Mesodermal cell (in vitro differentiated cells): ENCODE results near the gene FADS6.

Experiments used
- H3K27ac ChIP-seq: 2 replicates; pipeline ENCODE4 v1.7.0; 2013; ENCODE audit warnings: mild to moderate bottlenecking, low read depth, low read length, moderate library complexity; ENCODE audit not compliant: severe bottlenecking
- H3K36me3 ChIP-seq: 2 replicates; pipeline ENCODE4 v1.7.1; 2013; ENCODE audit warnings: mild to moderate bottlenecking, low read length, moderate library complexity; ENCODE audit not compliant: control insufficient read depth, insufficient read depth
- H3K4me1 ChIP-seq: one replicate; pipeline ENCODE4 v1.7.1; 2013; ENCODE audit warnings: mild to moderate bottlenecking, low read length; ENCODE audit not compliant: insufficient read depth, control insufficient read depth, poor library complexity, severe bottlenecking
- H3K4me3 ChIP-seq: 2 replicates; pipeline ENCODE4 v1.7.0; 2013; ENCODE audit warnings: low read length, control low read depth, mild to moderate bottlenecking; ENCODE audit not compliant: insufficient read depth, poor library complexity, severe bottlenecking; ENCODE audit errors: extremely low read depth
- H3K9me3 ChIP-seq: 2 replicates; pipeline ENCODE4 v1.7.1; 2013; ENCODE audit warnings: mild to moderate bottlenecking, low read length, moderate library complexity; ENCODE audit not compliant: control insufficient read depth
- WGBS, 2 experiments: methylation state at CpG; one replicate each; pipeline ENCODE4 v1.1.5; 2013; ENCODE audit warnings: missing lambda C conversion rate in 2 of 2; ENCODE audit not compliant: insufficient coverage in 2 of 2; 5-methylcytosine and 5-hydroxymethylcytosine counted together

FADS6 gene

GRCh38 chr17:74850914-74851313, 42.5 kb downstream of the FADS6 start:
- H3K4me3 ChIP-seq: no peak overlapping the region
- 57 to 70% methylated on average over 3 of the region's 3 CpGs for WGBS, 2 experiments
- no peaks in the 10 kb centered on the region for H3K9me3 ChIP-seq
- H3K36me3 ChIP-seq: no peaks in the 10 kb centered on the region
- H3K4me1 ChIP-seq: no peaks in the 10 kb centered on the region
- H3K27ac ChIP-seq: no peak overlapping the region

GRCh38 chr17:74850310-74850709, 43.1 kb downstream of the FADS6 start:
- H3K9me3 ChIP-seq: no peaks in the 10 kb centered on the region
- no peak overlapping the region for H3K4me3 ChIP-seq
- no peak overlapping the region for H3K27ac ChIP-seq
- WGBS, 2 experiments: 84 to 85% methylated on average over 13 to 17 of the region's 17 CpGs
- no peaks in the 10 kb centered on the region for H3K36me3 ChIP-seq
- no peaks in the 10 kb centered on the region for H3K4me1 ChIP-seq

- Histone ChIP-seq H3K4me3 (no peak overlapping the region), H3K4me1 (no peaks in the 10 kb centered on the region), H3K9me3 (no peaks in the 10 kb centered on the region), H3K27ac (no peak overlapping the region), H3K36me3 (no peaks in the 10 kb centered on the region)
- WGBS, 2 experiments: 61 to 63% methylated on average over 7 to 8 of the region's 9 CpGs
Observed at GRCh38 chr17:74848656-74849399, 44.6 kb downstream of the FADS6 start.

- H3K27ac ChIP-seq: no peak overlapping the region
- no peaks in the 10 kb centered on the region for H3K9me3 ChIP-seq
- H3K36me3 ChIP-seq: no peaks in the 10 kb centered on the region
- no peaks in the 10 kb centered on the region for H3K4me1 ChIP-seq
- 91% methylated on average over 16 of the region's 16 CpGs for WGBS, 2 experiments
- H3K4me3 ChIP-seq: no peak overlapping the region
Observed at GRCh38 chr17:74846621-74847020, 46.8 kb downstream of the FADS6 start.

GRCh38 chr17:74843352-74843627, 50.1 kb downstream of the FADS6 start:
- no peak overlapping the region for H3K27ac ChIP-seq
- no peaks in the 10 kb centered on the region for H3K36me3 ChIP-seq
- H3K4me3 ChIP-seq: no peak overlapping the region
- WGBS, 2 experiments: 49 to 52% methylated on average over 25 to 26 of the region's 26 CpGs
- peaks cover 9% of the 10 kb centered on the region for H3K4me1 ChIP-seq
- no peaks in the 10 kb centered on the region for H3K9me3 ChIP-seq

GRCh38 chr17:74842599-74843351, 50.7 kb downstream of the FADS6 start:
- Histone ChIP-seq H3K27ac (no peak overlapping the region), H3K4me3 (peak overlapping the region; percentile 24), H3K4me1 (peaks cover 9% of the 10 kb centered on the region), H3K36me3 (peaks cover under 1% of the 10 kb centered on the region), H3K9me3 (no peaks in the 10 kb centered on the region)
- 7 to 8% methylated on average over 73 to 88 of the region's 88 CpGs for WGBS, 2 experiments

GRCh38 chr17:74842146-74842598, 51.3 kb downstream of the FADS6 start:
- peaks cover 4% of the 10 kb centered on the region for H3K36me3 ChIP-seq
- H3K4me1 ChIP-seq: peaks cover 9% of the 10 kb centered on the region
- no peak overlapping the region for H3K27ac ChIP-seq
- no peaks in the 10 kb centered on the region for H3K9me3 ChIP-seq
- no peak overlapping the region for H3K4me3 ChIP-seq
- WGBS, 2 experiments: 56 to 79% methylated on average over 6 to 7 of the region's 8 CpGs

- whole genome bisulfite sequencing, 2 experiments: 55 to 56% methylated on average over 12 to 13 of the region's 13 CpGs
- Histone ChIP-seq H3K9me3 (no peaks in the 10 kb centered on the region), H3K4me3 (no peak overlapping the region), H3K36me3 (peaks cover 4% of the 10 kb centered on the region), H3K27ac (no peak overlapping the region), H3K4me1 (peaks cover 9% of the 10 kb centered on the region)
Observed at GRCh38 chr17:74840989-74841666, 52.3 kb downstream of the FADS6 start.

GRCh38 chr17:74839990-74840852, 53.2 kb downstream of the FADS6 start:
- 74% methylated on average over 4 to 5 of the region's 7 CpGs for WGBS, 2 experiments
- no peak overlapping the region for H3K27ac ChIP-seq

GRCh38 chr17:74838274-74838673, 55.2 kb downstream of the FADS6 start:
- WGBS, 2 experiments: 83 to 91% methylated on average over 9 of the region's 9 CpGs
- Histone ChIP-seq H3K4me1 (peaks cover 9% of the 10 kb centered on the region), H3K27ac (no peak overlapping the region), H3K36me3 (peaks cover 11% of the 10 kb centered on the region), H3K9me3 (no peaks in the 10 kb centered on the region), H3K4me3 (no peak overlapping the region)

More at GRCh38 chr17:74839990-74840852, 53.2 kb downstream of the FADS6 start:
- no peak overlapping the region for H3K4me3 ChIP-seq
- H3K9me3 ChIP-seq: no peaks in the 10 kb centered on the region
- peaks cover 11% of the 10 kb centered on the region for H3K36me3 ChIP-seq
- peaks cover 9% of the 10 kb centered on the region for H3K4me1 ChIP-seq
